ENCODE measurements around the gene ZP3. TPM values are rescaled to one million over a fixed set of nuclear protein-coding genes. Genes with fewer than 3 reads are reported as not detected.

The ZP3 gene
- polyA plus RNA-seq, 3 donors: 4.3 to 12.1 (median 10.4) TPM

- DNase-seq: no peak
- Mint-ChIP-seq H3K36me3 (no peaks in the 10 kb centered on the region), H3K4me1 (peaks cover 26% of the 10 kb centered on the region), H3K9me3 (peaks cover 0 to 3% (median 0%) of the 10 kb centered on the region in 7 donors), H3K4me3 (no peak overlapping the region), H3K27me3 (ENCODE audit: low read depth in 3 of 3) (peaks cover 0 to 2% (median 0%) of the 10 kb centered on the region in 3 donors), H3K27ac (peak overlapping the region in 1 of 7 donors; percentile 14)
- H3K36me3 ChIP-seq (replicated peaks in 1 of 2; ENCODE audit: control insufficient read depth in 1 of 2, insufficient read depth in 2 of 2, low read length in 2 of 2): no peaks in the 10 kb centered on the region
- no peaks in the 10 kb centered on the region for H4K20me1 ChIP-seq (ENCODE audit: insufficient read depth, low read length)
- H3K4me1 ChIP-seq (ENCODE audit: control insufficient read depth in 1 of 2, insufficient read depth in 2 of 2, low read length in 2 of 2): peaks cover 31 to 42% of the 10 kb centered on the region in 2 donors
- no peak overlapping the region for H3K4me3 ChIP-seq (replicated peaks in 1 of 3; ENCODE audit: low read depth in 2 of 3, low read length in 3 of 3)
- TF ChIP-seq CTCF (IDR thresholded peaks at IDR 0.05): no peak
- no peak overlapping the region for H3K27ac ChIP-seq (ENCODE audit: low read depth in 1 of 2, low read length in 2 of 2)
- no peak overlapping the region for H2AFZ ChIP-seq (ENCODE audit: insufficient read depth, low read depth, low read length, poor library complexity, severe bottlenecking)
- intact Hi-C loops (cut with micrococcal nuclease): loop anchor here in 1 of 2 donors (5.0 kb wide), 1 partner anchor 33 kb away; the partner anchor contains the start of gene YWHAG
- H3K4me2 ChIP-seq (replicated peaks; ENCODE audit: extremely low read depth, low read length, poor library complexity, severe bottlenecking): no peak overlapping the region
- no peaks in the 10 kb centered on the region for H3K27me3 ChIP-seq (ENCODE audit: control insufficient read depth in 2 of 2, insufficient read depth in 2 of 2, low read length in 2 of 2)
- no peak overlapping the region for H3K9ac ChIP-seq (ENCODE audit: insufficient read depth, low read length, poor library complexity, severe bottlenecking)
- no peaks in the 10 kb centered on the region for H3K79me2 ChIP-seq (ENCODE audit: insufficient read depth, low read length)
- 92% methylated on average over 12 of the region's 13 CpGs for WGBS (ENCODE audit: insufficient coverage)
- no peaks in the 10 kb centered on the region for H3K9me3 ChIP-seq (replicated peaks in 1 of 2; ENCODE audit: control insufficient read depth in 1 of 2, insufficient read depth in 1 of 2, low read length in 2 of 2)
Observed at GRCh38 chr7:76390092-76390491, 34.7 kb upstream of the ZP3 start.

- H3K9ac ChIP-seq (ENCODE audit: insufficient read depth, low read length, poor library complexity, severe bottlenecking): peak overlapping the region; percentile 70
- intact Hi-C loops (cut with micrococcal nuclease): loop anchor here in 1 of 2 donors (5.0 kb wide), 1 partner anchor 35 kb away; the partner anchor contains the start of gene YWHAG
- peak overlapping the region; percentile 26 to 86 (median 40) for H3K4me3 ChIP-seq (replicated peaks in 1 of 3; ENCODE audit: low read depth in 2 of 3, low read length in 3 of 3)
- Mint-ChIP-seq H3K27ac (peak overlapping the region; percentile 89 to 95 (median 95)), H3K4me3 (peak overlapping the region; percentile 78 to 91), H3K9me3 (peaks cover 0 to 3% (median 0%) of the 10 kb centered on the region in 7 donors), H3K36me3 (no peaks in the 10 kb centered on the region), H3K27me3 (ENCODE audit: low read depth in 3 of 3) (peaks cover 0 to 2% (median 0%) of the 10 kb centered on the region in 3 donors), H3K4me1 (peaks cover 41% of the 10 kb centered on the region)
- no peak for DNase-seq
- peak overlapping the region; percentile 4 to 69 for H3K27ac ChIP-seq (ENCODE audit: low read depth in 1 of 2, low read length in 2 of 2)
- no peaks in the 10 kb centered on the region for H3K27me3 ChIP-seq (ENCODE audit: control insufficient read depth in 2 of 2, insufficient read depth in 2 of 2, low read length in 2 of 2)
- TF ChIP-seq CTCF (IDR thresholded peaks at IDR 0.05): no peak
- no peaks in the 10 kb centered on the region for H3K79me2 ChIP-seq (ENCODE audit: insufficient read depth, low read length)
- H3K36me3 ChIP-seq (replicated peaks in 1 of 2; ENCODE audit: control insufficient read depth in 1 of 2, insufficient read depth in 2 of 2, low read length in 2 of 2): no peaks in the 10 kb centered on the region
- H3K9me3 ChIP-seq (replicated peaks in 1 of 2; ENCODE audit: control insufficient read depth in 1 of 2, insufficient read depth in 1 of 2, low read length in 2 of 2): no peaks in the 10 kb centered on the region
- WGBS (ENCODE audit: insufficient coverage): 21% methylated on average over 9 of the region's 12 CpGs
- peak overlapping the region; percentile 97 for H3K4me2 ChIP-seq (replicated peaks; ENCODE audit: extremely low read depth, low read length, poor library complexity, severe bottlenecking)
- peak overlapping the region; percentile 97 for H2AFZ ChIP-seq (ENCODE audit: insufficient read depth, low read depth, low read length, poor library complexity, severe bottlenecking)
- H4K20me1 ChIP-seq (ENCODE audit: insufficient read depth, low read length): no peaks in the 10 kb centered on the region
- peaks cover 45 to 56% of the 10 kb centered on the region in 2 donors for H3K4me1 ChIP-seq (ENCODE audit: control insufficient read depth in 1 of 2, insufficient read depth in 2 of 2, low read length in 2 of 2)
Observed at GRCh38 chr7:76392531-76393115, 32.1 kb upstream of the ZP3 start.
